GM15510 (cell line): ENCODE measurements around the gene NCBP3.

ENCODE experiments used
- POLR2A ChIP-seq: IDR thresholded peaks from 3 replicates; pipeline ENCODE4 v1.6.1; 2011; ENCODE audit warnings: borderline replicate concordance; ENCODE audit not compliant: insufficient read length; ENCODE audit errors: extremely low read depth

Gene NCBP3

GRCh38 chr17:3810019-3810418 lies 36.0 kb downstream of the NCBP3 start:
- TF ChIP-seq POLR2A: no peak

DNA sequence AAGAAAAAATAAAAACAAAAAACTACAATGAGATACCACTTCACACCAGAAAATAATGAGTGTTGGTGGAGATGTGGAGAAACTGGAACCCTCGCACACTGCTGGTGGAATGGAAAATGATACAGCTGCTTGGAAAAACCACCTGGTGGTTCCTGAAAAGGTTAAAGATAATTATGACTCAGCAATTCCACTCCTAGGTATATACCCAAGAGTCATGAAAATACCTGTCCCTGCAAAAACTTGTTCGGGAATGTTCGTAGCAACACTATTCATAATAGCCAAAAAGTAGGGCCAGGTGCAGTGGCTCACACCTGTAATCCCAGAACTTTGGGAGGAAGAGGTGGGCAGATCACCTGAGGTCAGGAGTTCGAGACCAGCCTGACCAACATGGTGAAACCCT lies 36.9 kb downstream of the NCBP3 start:
- no peak for TF ChIP-seq POLR2A

GRCh38 chr17:3808701-3809100 lies 37.3 kb downstream of the NCBP3 start:
- no peak for TF ChIP-seq POLR2A

GRCh38 chr17:3805581-3805980 lies 40.5 kb downstream of the NCBP3 start:
- TF ChIP-seq POLR2A: no peak

DNA sequence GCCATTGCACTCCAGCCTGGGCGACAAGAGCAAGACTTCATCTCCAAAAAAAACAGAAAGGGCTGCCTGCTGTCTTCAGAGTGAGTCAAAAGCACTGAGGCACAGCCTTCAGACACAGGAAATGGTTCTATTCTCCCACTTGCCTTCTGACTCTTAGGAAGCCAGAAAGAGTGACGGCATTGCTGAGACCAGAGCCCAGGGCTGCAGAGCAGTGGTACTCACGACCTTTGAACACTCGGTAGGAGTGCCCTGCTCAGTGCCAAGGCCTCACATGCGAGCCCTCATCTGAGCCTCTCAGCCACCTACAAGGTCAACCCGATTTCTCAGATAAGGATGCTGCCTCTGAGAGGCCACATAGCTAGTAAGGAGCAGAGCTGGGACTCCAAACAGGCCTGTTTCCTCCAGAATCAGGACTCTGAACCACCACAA lies 41.5 kb downstream of the NCBP3 start:
- no peak for TF ChIP-seq POLR2A

DNA sequence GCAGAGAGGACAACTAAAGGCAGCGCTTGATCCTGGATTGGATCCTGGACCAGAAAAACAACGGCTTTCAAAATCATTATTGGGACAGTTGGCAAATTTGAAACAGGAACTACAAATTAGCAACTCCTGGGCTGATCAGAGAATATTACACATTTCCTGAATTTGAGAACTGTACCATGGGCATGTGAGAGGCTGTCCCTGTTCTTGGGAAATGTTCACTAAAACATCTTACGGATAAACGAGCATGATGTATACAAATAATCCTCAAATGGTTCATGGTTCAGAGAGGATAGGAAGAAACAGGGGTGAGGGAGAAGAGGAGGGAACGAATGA lies 42.8 kb downstream of the NCBP3 start:
- no peak for TF ChIP-seq POLR2A

- no peak for TF ChIP-seq POLR2A
These were observed 43.4 kb downstream of the NCBP3 start for GRCh38 chr17:3802461-3803307.

- TF ChIP-seq POLR2A: no peak
These were observed 44.3 kb downstream of the NCBP3 start for GRCh38 chr17:3801792-3802191.

DNA sequence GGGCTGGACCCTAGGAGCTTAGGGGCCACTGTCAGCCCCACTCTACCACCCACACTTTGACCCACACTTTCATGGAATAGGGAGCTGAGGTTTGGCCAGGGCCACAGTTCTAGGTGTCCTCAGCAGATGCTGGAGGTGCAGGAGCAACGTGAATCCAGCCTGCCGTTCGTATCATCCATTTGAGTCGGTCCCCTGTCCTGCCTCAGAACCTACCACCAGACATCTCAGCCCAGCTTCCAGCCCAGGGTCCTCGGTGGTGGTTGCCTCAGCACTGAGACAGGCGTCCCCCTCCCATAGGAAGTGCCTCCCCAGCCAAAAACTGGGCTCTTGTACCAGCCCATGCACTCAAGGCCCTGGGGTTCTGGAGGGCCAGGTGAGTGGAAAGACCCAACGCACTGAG lies 44.7 kb downstream of the NCBP3 start:
- no peak for TF ChIP-seq POLR2A

DNA sequence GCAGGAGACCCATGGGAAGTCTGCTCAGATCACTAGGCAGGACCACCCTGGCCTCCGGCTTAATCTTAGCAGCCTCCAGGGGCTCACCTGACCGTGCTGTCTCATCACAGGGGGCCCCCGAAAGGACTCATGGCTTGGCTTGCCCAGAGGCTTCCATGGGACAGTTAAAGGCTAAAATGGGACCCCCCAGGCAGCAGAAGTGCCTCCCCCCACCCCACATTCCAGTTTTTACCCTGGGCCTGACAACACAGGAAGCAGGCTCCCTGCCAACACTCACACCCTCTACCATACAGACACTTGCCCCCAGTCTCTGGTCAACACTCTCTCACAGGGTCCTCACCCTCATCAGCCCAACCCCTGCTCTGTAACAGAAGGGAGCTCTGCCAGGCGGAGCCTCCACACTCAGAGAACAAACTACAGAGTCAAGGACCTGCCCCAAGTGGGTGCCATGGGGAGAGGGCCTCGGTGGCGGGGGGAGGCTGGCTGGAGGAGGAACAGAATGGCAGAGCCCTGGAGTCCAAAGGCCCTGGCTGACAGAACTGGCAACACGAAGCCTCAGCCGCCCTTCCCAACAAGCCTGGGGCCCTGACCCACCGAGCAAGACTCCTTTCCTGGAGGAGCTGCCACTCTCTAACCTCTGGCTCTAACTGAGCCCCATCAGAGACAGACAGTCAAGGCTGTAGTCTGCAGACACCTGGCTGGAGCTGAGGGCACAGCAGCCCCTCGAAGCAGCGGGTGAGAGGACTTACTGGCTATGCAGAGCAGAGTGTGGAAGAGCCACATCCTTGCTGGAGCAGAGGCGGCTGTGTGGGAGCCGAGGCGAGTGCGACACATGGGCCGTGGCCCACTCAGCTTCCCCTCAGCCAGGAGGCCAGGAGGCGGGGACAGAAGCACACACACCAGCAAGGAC lies 45.4 kb downstream of the NCBP3 start, which contains the start of gene ITGAE:
ITGAE (minus strand) TSS at position 827 of the 910 bp plus-strand sequence; CDS start at position 783, 44 bp downstream.
- no peak for TF ChIP-seq POLR2A

- TF ChIP-seq POLR2A: no peak
These were observed 46.7 kb downstream of the NCBP3 start for GRCh38 chr17:3799181-3799945.

- peak; percentile 18 for TF ChIP-seq POLR2A
These were observed 47.5 kb downstream of the NCBP3 start for GRCh38 chr17:3798273-3799180.

GRCh38 chr17:3796822-3797170 lies 49.2 kb downstream of the NCBP3 start:
- no peak for TF ChIP-seq POLR2A
